H1 (cell line): Measurements from ENCODE around the gene UBE2H. TPM values are rescaled to one million over a fixed set of nuclear protein-coding genes. Genes with fewer than 3 reads are reported as not detected.

ENCODE experiments used
- CTCF ChIA-PET: fragments of 300-600 bp; sonication (Branson Sonifier 250); formaldehyde crosslinking; loops from one replicate; lab custom pipeline; 2021; ENCODE audit not compliant: partially characterized antibody; lab: Charles Lee
- POLR2A ChIA-PET: fragments of 300-600 bp; sonication (Branson Sonifier 250); formaldehyde crosslinking; loops from one replicate; lab custom pipeline; 2021; ENCODE audit warnings: inconsistent platforms; ENCODE audit not compliant: partially characterized antibody; lab: Charles Lee
- DNase-seq, 2 experiments: peaks; one replicate each; pipeline versions ENCODE4 v3.0.0 to v3.0.0-alpha.2; 2010 to 2022; ENCODE audit warnings: low spot score in 2 of 2, low read depth in 1 of 2, mixed read lengths in 1 of 2
- FAIRE-seq: peaks from 2 replicates; lab custom pipeline; 2011; peaks lifted over from hg19 to GRCh38; lab: Jason Lieb, UNC
- H2AFZ ChIP-seq: 2 replicates; pipeline ENCODE4 v1.8.1; 2012; ENCODE audit warnings: low read length, inconsistent platforms
- H2AK5ac ChIP-seq: 2 replicates; pipeline ENCODE4 v1.6.1; 2013; ENCODE audit warnings: low read depth, low read length
- H2BK120ac ChIP-seq: replicated peaks from 2 replicates; pipeline ENCODE3; 2013; ENCODE audit warnings: low read depth, low read length, inconsistent platforms
- H2BK12ac ChIP-seq: 2 replicates; pipeline ENCODE4 v1.6.1; 2013; ENCODE audit warnings: low read depth, low read length
- H2BK15ac ChIP-seq: 2 replicates; pipeline ENCODE4 v1.6.1; 2013; ENCODE audit warnings: low read length
- H2BK20ac ChIP-seq: 2 replicates; pipeline ENCODE4 v1.6.1; 2013; ENCODE audit warnings: low read length
- H2BK5ac ChIP-seq: 2 replicates; pipeline ENCODE4 v1.6.1; 2013; ENCODE audit warnings: low read depth, low read length
- H3K14ac ChIP-seq: 2 replicates; pipeline ENCODE4 v1.6.1; 2013; ENCODE audit warnings: inconsistent platforms; ENCODE audit not compliant: insufficient read length
- H3K18ac ChIP-seq: 2 replicates; pipeline ENCODE4 v1.6.1; 2013; ENCODE audit warnings: low read length; ENCODE audit errors: extremely low read depth
- H3K23ac ChIP-seq: 2 replicates; pipeline ENCODE4 v1.6.1; 2013; ENCODE audit warnings: inconsistent platforms; ENCODE audit not compliant: insufficient read length
- H3K23me2 ChIP-seq: 2 replicates; pipeline ENCODE4 v1.6.1; 2013; ENCODE audit warnings: low read depth, low read length
- H3K27ac ChIP-seq: 2 replicates; pipeline ENCODE4 v1.6.1; 2011; ENCODE audit warnings: low read depth, low read length, inconsistent platforms
- H3K27me3 ChIP-seq, 4 experiments: replicated peaks in 1 of 4; 1 replicate in 1 of 4; 2 replicates in 3 of 4; pipeline versions ENCODE4 v1.6.1 to v1.8.1; 2011 to 2013; ENCODE audit warnings: low read length in 3 of 4, mild to moderate bottlenecking in 3 of 4, inconsistent platforms in 2 of 4, mixed read lengths in 2 of 4, moderate library complexity in 1 of 4; ENCODE audit not compliant: control insufficient read depth in 3 of 4, insufficient read depth in 3 of 4; ENCODE audit errors: extremely low read depth in 1 of 4
- H3K36me3 ChIP-seq, 4 experiments: 2 replicates each; pipeline versions ENCODE4 v1.6.1 to v1.8.1; 2011 to 2013; ENCODE audit warnings: mild to moderate bottlenecking in 4 of 4, low read length in 3 of 4, moderate library complexity in 2 of 4, control low read depth in 1 of 4, inconsistent platforms in 1 of 4; ENCODE audit not compliant: insufficient read depth in 4 of 4, control insufficient read depth in 2 of 4
- H3K4ac ChIP-seq: replicated peaks from 2 replicates; pipeline ENCODE3; 2013; ENCODE audit warnings: low read length, low read depth, mixed read lengths, inconsistent platforms; ENCODE audit not compliant: insufficient read length
- H3K4me1 ChIP-seq, 4 experiments: replicated peaks in 1 of 4; 1 replicate in 1 of 4; 2 replicates in 3 of 4; pipeline versions ENCODE4 v1.6.1 to v1.8.1; 2011 to 2013; ENCODE audit warnings: low read length in 3 of 4, inconsistent platforms in 2 of 4, mixed read lengths in 1 of 4; ENCODE audit not compliant: insufficient read depth in 4 of 4, control insufficient read depth in 3 of 4
- H3K4me2 ChIP-seq, 2 experiments: 2 replicates each; pipeline versions ENCODE4 v1.6.1 to v1.8.1; 2011 to 2013; ENCODE audit warnings: low read depth in 2 of 2, low read length in 2 of 2, control low read depth in 1 of 2, inconsistent platforms in 1 of 2, mild to moderate bottlenecking in 1 of 2; ENCODE audit not compliant: insufficient read depth in 1 of 2
- H3K4me3 ChIP-seq, 4 experiments: fragments of 200-600, 300-600 bp in 1 of 4; sonication (generic), shearing (Covaris generic), sonication (Bioruptor Twin) in 1 of 4; 2 replicates each; pipeline versions ENCODE4 v1.5.1 to v1.8.1; 2011 to 2016; ENCODE audit warnings: low read length in 4 of 4, low read depth in 3 of 4, control low read depth in 2 of 4, inconsistent platforms in 2 of 4, mild to moderate bottlenecking in 2 of 4, mixed read lengths in 1 of 4, moderate library complexity in 1 of 4; ENCODE audit not compliant: insufficient read depth in 2 of 4; ENCODE audit errors: extremely low read depth in 1 of 4
- H3K56ac ChIP-seq: replicated peaks from 2 replicates; pipeline ENCODE3; 2013; ENCODE audit warnings: low read depth, mild to moderate bottlenecking, mixed read lengths, low read length, inconsistent platforms; ENCODE audit not compliant: insufficient read length
- H3K79me1 ChIP-seq: 2 replicates; pipeline ENCODE4 v1.6.1; 2013; ENCODE audit warnings: low read depth, low read length, control low read depth
- H3K79me2 ChIP-seq, 2 experiments: 2 replicates each; pipeline versions ENCODE4 v1.6.1 to v1.8.1; 2012 to 2013; ENCODE audit warnings: low read length in 2 of 2, mild to moderate bottlenecking in 2 of 2, inconsistent platforms in 1 of 2; ENCODE audit not compliant: insufficient read depth in 2 of 2, control insufficient read depth in 1 of 2
- H3K9ac ChIP-seq, 4 experiments: replicated peaks in 1 of 4; 1 replicate in 1 of 4; 2 replicates in 3 of 4; pipeline versions ENCODE4 v1.6.1 to v1.8.1; 2011 to 2013; ENCODE audit warnings: low read depth in 3 of 4, low read length in 3 of 4, control low read depth in 2 of 4, mild to moderate bottlenecking in 2 of 4, moderate library complexity in 2 of 4, inconsistent platforms in 1 of 4; ENCODE audit errors: extremely low read depth in 1 of 4
- H3K9me3 ChIP-seq, 2 experiments: 2 replicates each; pipeline versions ENCODE4 v1.6.1 to v1.8.1; 2012 to 2013; ENCODE audit warnings: mild to moderate bottlenecking in 2 of 2, moderate library complexity in 2 of 2, control low read depth in 1 of 2, inconsistent platforms in 1 of 2, low read depth in 1 of 2, low read length in 1 of 2, mixed read lengths in 1 of 2; ENCODE audit not compliant: insufficient read depth in 2 of 2
- H4K20me1 ChIP-seq, 2 experiments: replicated peaks in 1 of 2; 2 replicates each; pipeline versions ENCODE3 to v1.8.1; 2011 to 2013; ENCODE audit warnings: inconsistent platforms in 2 of 2, low read length in 2 of 2, mild to moderate bottlenecking in 1 of 2; ENCODE audit not compliant: insufficient read depth in 2 of 2, control insufficient read depth in 1 of 2
- H4K5ac ChIP-seq: 2 replicates; pipeline ENCODE4 v1.6.1; 2013; ENCODE audit warnings: low read length, low read depth, mixed read lengths, inconsistent platforms; ENCODE audit not compliant: insufficient read length
- H4K8ac ChIP-seq: 2 replicates; pipeline ENCODE4 v1.8.0; 2013; ENCODE audit warnings: mild to moderate bottlenecking, moderate library complexity, low read length, inconsistent platforms; ENCODE audit not compliant: insufficient read depth; ENCODE audit errors: extremely low read depth
- H4K91ac ChIP-seq: replicated peaks from 2 replicates; pipeline ENCODE3; 2013; ENCODE audit warnings: low read length, mixed read lengths, inconsistent platforms; ENCODE audit not compliant: insufficient read length
- ATF2 ChIP-seq: IDR thresholded peaks from 2 replicates; pipeline ENCODE4 v1.6.1; 2012; ENCODE audit warnings: low read length, inconsistent platforms
- CHD2 ChIP-seq: IDR thresholded peaks from 2 replicates; pipeline ENCODE4 v1.6.1; 2012; ENCODE audit warnings: low read length, improper control_type of control experiment
- GABPA ChIP-seq: IDR thresholded peaks from 2 replicates; pipeline ENCODE4 v1.6.1; 2011; ENCODE audit warnings: mild to moderate bottlenecking, low read length, moderate library complexity, borderline replicate concordance; ENCODE audit not compliant: insufficient read depth
- NANOG ChIP-seq: IDR thresholded peaks from 2 replicates; pipeline ENCODE4 v1.6.1; 2011; ENCODE audit warnings: low read length, low read depth, mild to moderate bottlenecking, inconsistent platforms; ENCODE audit not compliant: insufficient read depth, poor library complexity, severe bottlenecking
- RAD21 ChIP-seq, 2 experiments: IDR thresholded peaks in 1 of 2; conservative IDR thresholded peaks in 1 of 2; 2 replicates each; pipeline ENCODE4 v1.6.1; 2011; ENCODE audit warnings: low read depth in 2 of 2, low read length in 2 of 2, improper control_type of control experiment in 1 of 2, inconsistent platforms in 1 of 2, mild to moderate bottlenecking in 1 of 2, moderate library complexity in 1 of 2
- RNF2 ChIP-seq: fragments of 200-900, 300-1000 bp; sonication (generic); IDR thresholded peaks from 2 replicates; pipeline ENCODE4 v1.7.1; 2016; ENCODE audit warnings: borderline replicate concordance, low read depth, mild to moderate bottlenecking, antibody characterized with exemption, low read length; ENCODE audit not compliant: poor library complexity, severe bottlenecking; ENCODE audit errors: missing control alignments
- SIX5 ChIP-seq: IDR thresholded peaks from 2 replicates; pipeline ENCODE4 v1.6.1; 2011; ENCODE audit warnings: mild to moderate bottlenecking, low read depth, low read length
- WGBS, 2 experiments: shearing (Covaris generic) in 1 of 2; methylation state at CpG; one replicate each; pipeline versions ENCODE4 v1.1.6 to v1.1.7; 2013 to 2015; ENCODE audit warnings: low lambda C conversion rate in 2 of 2, mixed read lengths in 2 of 2, inconsistent platforms in 1 of 2, low coverage in 1 of 2, missing lambda C conversion rate in 1 of 2; ENCODE audit not compliant: insufficient replicate concordance in 2 of 2, insufficient coverage in 1 of 2, insufficient read length in 1 of 2; ENCODE audit errors: extremely low coverage in 1 of 2, missing lambda C conversion rate in 1 of 2; 5-methylcytosine and 5-hydroxymethylcytosine counted together
- polyA plus RNA-seq, 7 experiments: library from polyadenylated mRNA; depleted of rRNA in 3 of 7; stranded (reverse) in 5 of 7; unstranded in 2 of 7; fragments of >200 nt in 5 of 7; fragments of 200-250 nt in 2 of 7; gene quantifications; 1 replicate in 5 of 7; 2 replicates in 1 of 7; 4 replicates in 1 of 7; pipeline versions ENCODE4 v1.2.1 to v1.2.3, GENCODE V29; 2011 to 2013; ENCODE audit warnings: missing spikeins in 2 of 7, mixed read lengths in 2 of 7
- total RNA-seq: library from RNA; stranded (reverse); fragmentation: NEBNext Ultra II Directional; extraction: Animal tissue kit (Norgen Biotek cat#: 25700); gene quantifications from 2 replicates; pipeline ENCODE4 v1.2.1, GENCODE V29; 2021

Gene UBE2H
- total and polyA plus RNA-seq, 2 of the 8 experiments (the other 6 are each of a cell fraction or from before 2014, with no cell fraction given): 30.6 to 62.2 TPM

GRCh38 chr7:129780974-129781927 is 171.5 kb downstream of the UBE2H start:
- Histone ChIP-seq H3K14ac (no peak overlapping the region), H3K23ac (no peak overlapping the region), H4K5ac (no peak overlapping the region), H3K4me1 (peaks cover 7 to 55% (median 40%) of the 10 kb centered on the region in 4 experiments), H4K8ac (no peak overlapping the region), H3K4ac (no peak overlapping the region), H3K79me1 (peaks cover 3% of the 10 kb centered on the region; the same call in 1 of the 2 replicates), H3K4me2 (peak overlapping the region; percentile 82 to 99), H3K18ac (peak overlapping the region; percentile 78), H3K56ac (no peak overlapping the region), H3K79me2 (no peaks in the 10 kb centered on the region; a peak in 1 of 4 replicates), H3K9me3 (no peaks in the 10 kb centered on the region), H3K4me3 (peak overlapping the region; percentile 55 to 76 (median 61)), H3K9ac (no peak overlapping the region), H2BK12ac (peak overlapping the region; percentile 43; the same call in 1 of the 2 replicates), H4K91ac (no peak overlapping the region), H3K27ac (no peak overlapping the region), H2BK20ac (0 out of 2 replicates have a peak overlapping the region, but pooled peaks have one; percentile 23), H2BK120ac (no peak overlapping the region), H3K23me2 (peaks cover 29% of the 10 kb centered on the region), H2AFZ (no peak overlapping the region), H4K20me1 (peaks cover 24 to 28% of the 10 kb centered on the region in 2 experiments), H3K27me3 (peaks cover 63 to 80% (median 79%) of the 10 kb centered on the region in 4 experiments), H2BK15ac (no peak overlapping the region), H3K36me3 (peaks cover 0 to 8% (median 0%) of the 10 kb centered on the region in 4 experiments; a peak in 2 of 8 replicates), H2BK5ac (peak overlapping the region; percentile 8; the same call in 1 of the 2 replicates), H2AK5ac (no peak overlapping the region)
- FAIRE-seq (no peak), DNase-seq (peak in 1 of 2 experiments; percentile 87)
- ChIA-PET CTCF (interaction anchor here (0.6 to 2.6 kb wide), 11 partner anchors 8 to 348 kb away, joined by 3 to 10 read pairs (median 4); no protein-coding TSS in a partner anchor), POLR2A (interaction anchor here (0.8 to 5.9 kb wide), 17 partner anchors 8 to 174 kb away, joined by 3 to 33 read pairs (median 4); partner anchors contain the start of gene NRF1)
- WGBS, 2 experiments: 1% methylated on average over 37 of the region's 55 CpGs; no CpG with 5 or more reads in 1 of the 2 experiments
- TF ChIP-seq RAD21 (IDR thresholded peaks at IDR 0.05 in 1 of 2, conservative IDR thresholded peaks at IDR 0.05 in 1 of 2; ENCODE audit: low read depth in 2 of 2, low read length in 2 of 2) (no peak), NANOG (no peak), CHD2 (no peak), SIX5 (no peak), ATF2 (no peak), GABPA (no peak), RNF2 (peak; percentile 16)
